ENCODE measurements around the gene TNS1. TPM values are rescaled to one million over a fixed set of nuclear protein-coding genes. Genes with fewer than 3 reads are reported as not detected.
A peak's percentile ranks its signal among the peaks of the same experiment; 100 is the strongest.

The TNS1 gene
- total and polyA plus RNA-seq, 8 donors = 38.5 to 166 (median 102) TPM

DNA sequence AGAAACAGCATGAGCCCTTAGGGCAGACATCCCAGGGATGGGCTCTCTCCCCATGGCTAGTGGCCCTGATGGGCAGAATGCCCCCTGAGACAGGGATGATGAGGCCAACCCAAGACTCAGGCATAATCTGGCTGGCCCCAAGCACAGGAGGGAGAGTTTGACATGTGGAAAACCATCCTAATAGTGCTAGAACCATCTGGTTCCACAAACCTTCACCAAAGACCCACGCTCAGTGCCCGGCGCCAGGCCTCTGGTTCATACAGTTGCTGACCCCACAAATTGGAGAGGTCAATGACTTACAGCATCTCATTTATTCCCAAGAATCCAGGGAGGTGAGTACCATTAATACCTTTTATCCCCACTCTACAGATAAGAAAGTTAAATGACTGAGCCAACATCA is 95.5 kb downstream of the TNS1 start:
- H3K4me1 ChIP-seq = peaks cover 57 to 61% (median 57%) of the 10 kb centered on the region in 3 donors
- FAIRE-seq (no peak), DNase-seq (peak in 2 of 6 donors; percentile 8 to 49), ATAC-seq (no peak)
- TF ChIP-seq, protein P1, sequence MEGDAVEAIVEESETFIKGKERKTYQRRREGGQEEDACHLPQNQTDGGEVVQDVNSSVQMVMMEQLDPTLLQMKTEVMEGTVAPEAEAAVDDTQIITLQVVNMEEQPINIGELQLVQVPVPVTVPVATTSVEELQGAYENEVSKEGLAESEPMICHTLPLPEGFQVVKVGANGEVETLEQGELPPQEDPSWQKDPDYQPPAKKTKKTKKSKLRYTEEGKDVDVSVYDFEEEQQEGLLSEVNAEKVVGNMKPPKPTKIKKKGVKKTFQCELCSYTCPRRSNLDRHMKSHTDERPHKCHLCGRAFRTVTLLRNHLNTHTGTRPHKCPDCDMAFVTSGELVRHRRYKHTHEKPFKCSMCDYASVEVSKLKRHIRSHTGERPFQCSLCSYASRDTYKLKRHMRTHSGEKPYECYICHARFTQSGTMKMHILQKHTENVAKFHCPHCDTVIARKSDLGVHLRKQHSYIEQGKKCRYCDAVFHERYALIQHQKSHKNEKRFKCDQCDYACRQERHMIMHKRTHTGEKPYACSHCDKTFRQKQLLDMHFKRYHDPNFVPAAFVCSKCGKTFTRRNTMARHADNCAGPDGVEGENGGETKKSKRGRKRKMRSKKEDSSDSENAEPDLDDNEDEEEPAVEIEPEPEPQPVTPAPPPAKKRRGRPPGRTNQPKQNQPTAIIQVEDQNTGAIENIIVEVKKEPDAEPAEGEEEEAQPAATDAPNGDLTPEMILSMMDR (IDR thresholded peaks at IDR 0.05) = no peak
- H3K4me3 ChIP-seq = no peak overlapping the region
- intact Hi-C loops (cut with DNase I) = no loop called here
- H3K27me3 ChIP-seq = no peaks in the 10 kb centered on the region
- WGBS, 2 donors = 96 to 98% methylated on average over 3 of the region's 3 CpGs
- no peaks in the 10 kb centered on the region for H3K9me3 ChIP-seq
- no peaks in the 10 kb centered on the region for H3K36me3 ChIP-seq
- H3K27ac ChIP-seq = peak overlapping the region in 1 of 4 donors; percentile 90

GRCh38 chr2:217906798-217907197 is 96.0 kb downstream of the TNS1 start:
- intact Hi-C loops (cut with DNase I) = no loop called here
- FAIRE-seq (no peak), DNase-seq (peak in 2 of 6 donors; percentile 11 to 31), ATAC-seq (no peak)
- WGBS, 2 donors = 80 to 88% methylated on average over 5 of the region's 5 CpGs
- Histone ChIP-seq H3K36me3 (no peaks in the 10 kb centered on the region), H3K4me3 (no peak overlapping the region), H3K27ac (peak overlapping the region in 2 of 4 donors; percentile 86 to 90), H3K4me1 (peaks cover 57 to 61% (median 58%) of the 10 kb centered on the region in 3 donors), H3K27me3 (no peaks in the 10 kb centered on the region), H3K9me3 (no peaks in the 10 kb centered on the region)
- TF ChIP-seq, protein P1 (IDR thresholded peaks at IDR 0.05) = no peak

DNA sequence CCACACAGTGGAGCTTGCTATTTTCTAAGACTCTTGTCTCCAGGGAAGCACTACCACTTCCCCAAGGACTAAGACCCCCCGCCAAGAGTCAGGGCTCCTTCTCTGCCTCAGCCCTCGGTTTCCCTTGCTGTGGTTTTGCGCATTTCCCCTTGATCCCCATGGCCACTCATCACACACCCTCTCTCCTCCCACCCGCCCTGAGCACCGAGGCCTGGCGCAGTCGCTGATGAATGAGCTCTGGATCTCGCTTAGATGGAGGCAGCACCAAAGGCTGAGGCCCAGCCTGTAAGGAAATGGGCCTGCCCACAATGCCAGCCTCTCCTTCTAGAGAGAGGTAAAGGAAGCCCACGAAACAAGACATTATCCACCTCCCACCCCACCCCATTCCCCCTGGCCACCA is 96.9 kb downstream of the TNS1 start:
- ATAC-seq (no peak), DNase-seq (peak in 2 of 6 donors; percentile 22 to 56), FAIRE-seq (no peak)
- Histone ChIP-seq H3K27ac (peak overlapping the region; percentile 17 to 90 (median 69)), H3K27me3 (no peaks in the 10 kb centered on the region), H3K4me3 (no peak overlapping the region), H3K4me1 (peaks cover 57 to 61% (median 59%) of the 10 kb centered on the region in 3 donors), H3K36me3 (peaks cover 0 to 7% (median 0%) of the 10 kb centered on the region in 3 donors), H3K9me3 (no peaks in the 10 kb centered on the region)
- 81 to 89% methylated on average over 9 of the region's 9 CpGs for WGBS, 2 donors
- intact Hi-C loops (cut with DNase I) = no loop called here
- TF ChIP-seq, protein P1 (IDR thresholded peaks at IDR 0.05) = no peak

DNA sequence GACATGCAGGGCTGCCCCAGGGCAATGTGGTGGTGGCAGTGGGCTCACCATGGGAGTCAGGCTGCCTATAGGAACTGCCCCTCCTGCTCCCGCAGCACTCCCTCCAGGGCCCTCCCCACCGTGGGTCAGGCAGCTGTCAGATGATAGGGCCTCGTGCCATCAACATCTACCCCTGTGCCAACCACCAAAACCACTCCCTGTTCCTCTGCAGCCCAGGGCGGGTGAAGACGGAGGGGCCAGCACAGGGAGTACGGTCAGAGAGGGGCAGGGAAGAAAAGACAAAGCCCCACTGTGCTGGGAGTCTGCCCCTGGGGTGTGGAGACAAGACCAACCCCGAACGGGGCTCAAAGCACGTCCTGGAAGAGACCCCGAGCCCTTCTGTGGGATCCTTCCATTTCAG is 97.4 kb downstream of the TNS1 start:
- no peaks in the 10 kb centered on the region for H3K27me3 ChIP-seq
- H3K36me3 ChIP-seq = peaks cover 0 to 11% (median 0%) of the 10 kb centered on the region in 3 donors
- TF ChIP-seq, protein P1 (IDR thresholded peaks at IDR 0.05) = no peak
- H3K9me3 ChIP-seq = no peaks in the 10 kb centered on the region
- ATAC-seq = no peak
- peak in 2 of 6 donors; percentile 34 to 59 for DNase-seq
- peaks cover 60 to 63% (median 61%) of the 10 kb centered on the region in 3 donors for H3K4me1 ChIP-seq
- WGBS, 2 donors = 44 to 48% methylated on average over 10 of the region's 10 CpGs
- H3K4me3 ChIP-seq = no peak overlapping the region
- peak overlapping the region; percentile 17 to 90 (median 69) for H3K27ac ChIP-seq
- intact Hi-C loops (cut with DNase I) = no loop called here
- FAIRE-seq = no peak

DNA sequence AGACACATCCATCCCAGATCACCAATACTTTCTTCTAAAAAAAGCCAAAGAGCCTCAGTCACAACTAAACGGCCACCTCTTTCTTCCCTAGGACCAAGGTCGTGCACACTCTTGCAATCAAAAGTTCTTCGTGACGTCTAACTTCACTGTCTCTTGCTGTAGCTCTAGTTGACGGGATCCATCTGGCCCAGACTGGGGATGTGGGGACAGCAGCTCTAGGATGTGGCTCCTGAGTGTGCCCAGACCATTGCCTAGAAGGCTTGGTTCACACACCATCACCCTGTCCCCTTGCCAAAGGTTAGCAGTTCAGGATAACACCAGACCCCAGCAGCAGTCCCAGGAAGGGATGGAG is 98.2 kb downstream of the TNS1 start:
- Histone ChIP-seq H3K4me3 (no peak overlapping the region), H3K27me3 (no peaks in the 10 kb centered on the region), H3K27ac (peak overlapping the region; percentile 86 to 90 (median 90)), H3K9me3 (no peaks in the 10 kb centered on the region), H3K4me1 (peaks cover 60 to 64% (median 61%) of the 10 kb centered on the region in 3 donors), H3K36me3 (peaks cover 0 to 12% (median 0%) of the 10 kb centered on the region in 3 donors)
- TF ChIP-seq, protein P1 (IDR thresholded peaks at IDR 0.05) = no peak
- intact Hi-C loops (cut with DNase I) = no loop called here
- WGBS, 2 donors = 27 to 30% methylated on average over 5 of the region's 5 CpGs
- DNase-seq = peak in 1 of 6 donors; percentile 28
- no peak for FAIRE-seq
- no peak for ATAC-seq

Data from pancreas (tissue), 10 donors.